GM23338 (cell line): ENCODE results near the gene ADGRD1. TPM values are rescaled to one million over a fixed set of nuclear protein-coding genes. Genes with fewer than 3 reads are reported as not detected.

Experiments
- ATAC-seq: fragments of 200-7000 bp; cut with Tn5 transposase; 3 replicates; pipeline ENCODE4 v1.9.1; 2020
- DNase-seq: peaks from one replicate; pipeline ENCODE4 v3.0.0-alpha.2; 2015; ENCODE audit warnings: low spot score
- H2AFZ ChIP-seq: fragments of 200-600 bp; sonication (generic); 2 replicates; pipeline ENCODE4 v1.8.0; 2016; ENCODE audit warnings: antibody characterized with exemption, mild to moderate bottlenecking, moderate library complexity
- H3F3A ChIP-seq: fragments of 200-600 bp; sonication (generic); replicated peaks from 2 replicates; pipeline ENCODE4 v1.8.0; 2017; ENCODE audit warnings: antibody characterized with exemption, mixed run types, low read depth
- H3K27ac ChIP-seq: fragments of 200-600 bp; sonication (generic); 2 replicates; pipeline ENCODE4 v1.6.1; 2016; ENCODE audit warnings: low read depth
- H3K27me3 ChIP-seq: fragments of 200-600 bp; sonication (generic); 2 replicates; pipeline ENCODE4 v1.8.0; 2016; ENCODE audit warnings: mild to moderate bottlenecking, mixed run types, moderate library complexity; ENCODE audit not compliant: insufficient read depth
- H3K36me3 ChIP-seq: fragments of 200-600 bp; sonication (generic); 2 replicates; pipeline ENCODE4 v1.8.0; 2016; ENCODE audit warnings: mild to moderate bottlenecking; ENCODE audit not compliant: insufficient read depth
- H3K4me1 ChIP-seq: fragments of 200-600 bp; sonication (generic); 2 replicates; pipeline ENCODE4 v1.8.0; 2016; ENCODE audit warnings: mild to moderate bottlenecking, moderate library complexity; ENCODE audit not compliant: insufficient read depth
- H3K4me2 ChIP-seq: fragments of 200-600 bp; sonication (generic); 2 replicates; pipeline ENCODE4 v1.7.1; 2017; ENCODE audit warnings: mixed run types
- H3K4me3 ChIP-seq: fragments of 200-600 bp; sonication (generic); 2 replicates; pipeline ENCODE4 v1.6.1; 2016; ENCODE audit warnings: mixed run types
- H3K79me2 ChIP-seq: fragments of 200-600 bp; sonication (generic); replicated peaks from 2 replicates; pipeline ENCODE4 v1.8.0; 2017; ENCODE audit warnings: mild to moderate bottlenecking; ENCODE audit not compliant: insufficient read depth
- H3K9me2 ChIP-seq: fragments of 200-600 bp; sonication (generic); 2 replicates; pipeline ENCODE4 v1.8.0; 2017; ENCODE audit not compliant: insufficient read depth
- H4K20me1 ChIP-seq: fragments of 200-600 bp; sonication (generic); replicated peaks from 2 replicates; pipeline ENCODE4 v1.8.0; 2017; ENCODE audit warnings: mild to moderate bottlenecking; ENCODE audit not compliant: insufficient read depth
- H3K27ac Mint-ChIP-seq: 2 replicates; pipeline ENCODE4 v1.8.0; 2020; ENCODE audit warnings: inconsistent platforms, mild to moderate bottlenecking, moderate library complexity, mixed read lengths
- H3K27me3 Mint-ChIP-seq: 3 replicates; pipeline ENCODE4 v1.8.0; 2022; ENCODE audit warnings: low read depth, mild to moderate bottlenecking, moderate library complexity, mixed read lengths, inconsistent platforms; ENCODE audit not compliant: insufficient read depth, poor library complexity
- H3K36me3 Mint-ChIP-seq: 3 replicates; pipeline ENCODE4 v1.8.0; 2021; ENCODE audit warnings: low read depth, mild to moderate bottlenecking, inconsistent platforms, moderate library complexity, mixed read lengths
- H3K4me1 Mint-ChIP-seq: 3 replicates; pipeline ENCODE4 v1.8.0; 2020; ENCODE audit warnings: mild to moderate bottlenecking, inconsistent platforms, mixed read lengths
- H3K4me3 Mint-ChIP-seq: 3 replicates; pipeline ENCODE4 v1.8.0; 2021; ENCODE audit warnings: moderate library complexity, mild to moderate bottlenecking, inconsistent platforms, mixed read lengths
- H3K9me3 Mint-ChIP-seq: 3 replicates; pipeline ENCODE4 v1.8.0; 2020; ENCODE audit warnings: moderate library complexity, mild to moderate bottlenecking, inconsistent platforms, mixed read lengths
- CREB1 ChIP-seq: fragments of 250-450 bp; sonication (Bioruptor Pico); IDR thresholded peaks from 2 replicates; pipeline ENCODE4 v1.5.0; 2020; ENCODE audit warnings: low read depth, mild to moderate bottlenecking, moderate library complexity
- EZH2 ChIP-seq: fragments of 200-600 bp; sonication (generic); IDR thresholded peaks from one replicate; pipeline ENCODE4 v1.8.0; 2017; ENCODE audit warnings: antibody characterized with exemption, mild to moderate bottlenecking, low read depth; ENCODE audit not compliant: unreplicated experiment
- EZH2phosphoT487 ChIP-seq: fragments of 200-600 bp; sonication (generic); IDR thresholded peaks from one replicate; pipeline ENCODE4 v1.8.1; 2018; ENCODE audit warnings: antibody characterized with exemption; ENCODE audit not compliant: unreplicated experiment
- JUNB ChIP-seq: IDR thresholded peaks from one replicate; pipeline ENCODE4 v1.6.1; 2016; ENCODE audit warnings: antibody characterized with exemption; ENCODE audit not compliant: unreplicated experiment
- POLR2AphosphoS5 ChIP-seq: IDR thresholded peaks from 2 replicates; pipeline ENCODE4 v1.6.1; 2016; ENCODE audit warnings: antibody characterized with exemption, low read depth
- STAT1 ChIP-seq: IDR thresholded peaks from one replicate; pipeline ENCODE4 v1.6.1; 2016; ENCODE audit warnings: antibody characterized with exemption; ENCODE audit not compliant: unreplicated experiment
- ZNF114 ChIP-seq: fragments of 250-450 bp; sonication (Bioruptor Pico); IDR thresholded peaks from 2 replicates; pipeline ENCODE4 v1.5.0; 2020; ENCODE audit warnings: mild to moderate bottlenecking, moderate library complexity
- polyA plus RNA-seq: library from polyadenylated mRNA; unstranded; fragments of >200 nt; fragmentation: Nextera tagmentation; extraction: Ambion mirVana; gene quantifications from 2 replicates; pipeline ENCODE4 v1.2.1, GENCODE V29; 2016
- total RNA-seq: library from RNA; depleted of rRNA; stranded (reverse); fragments of >200 nt; shearing (Covaris generic); gene quantifications from 2 replicates; pipeline ENCODE4 v1.2.3, GENCODE V29; 2014
- TF ChIP-seq, protein P1 (sequence below), 2 experiments: fragments of 200-600 bp in 1 of 2; sonication (generic) in 1 of 2; conservative IDR thresholded peaks; 2 replicates each; pipeline versions ENCODE4 v1.5.1 to v1.6.1; 2016 to 2017; ENCODE audit warnings: antibody characterized with exemption in 2 of 2, low read depth in 2 of 2, mild to moderate bottlenecking in 2 of 2, moderate library complexity in 1 of 2
- TF ChIP-seq, protein P2 (sequence below): IDR thresholded peaks from one replicate; pipeline ENCODE4 v1.6.1; 2018; ENCODE audit warnings: antibody characterized with exemption; ENCODE audit not compliant: unreplicated experiment
- TF ChIP-seq, protein P3 (sequence below): fragments of 250-450 bp; sonication (Bioruptor Pico); IDR thresholded peaks from 2 replicates; pipeline ENCODE4 v1.5.0; 2020; ENCODE audit warnings: mild to moderate bottlenecking, moderate library complexity

ADGRD1 gene
- total and polyA plus RNA-seq, 2 experiments from 2014 or later: 1.4 TPM; not detected in 1

DNA sequence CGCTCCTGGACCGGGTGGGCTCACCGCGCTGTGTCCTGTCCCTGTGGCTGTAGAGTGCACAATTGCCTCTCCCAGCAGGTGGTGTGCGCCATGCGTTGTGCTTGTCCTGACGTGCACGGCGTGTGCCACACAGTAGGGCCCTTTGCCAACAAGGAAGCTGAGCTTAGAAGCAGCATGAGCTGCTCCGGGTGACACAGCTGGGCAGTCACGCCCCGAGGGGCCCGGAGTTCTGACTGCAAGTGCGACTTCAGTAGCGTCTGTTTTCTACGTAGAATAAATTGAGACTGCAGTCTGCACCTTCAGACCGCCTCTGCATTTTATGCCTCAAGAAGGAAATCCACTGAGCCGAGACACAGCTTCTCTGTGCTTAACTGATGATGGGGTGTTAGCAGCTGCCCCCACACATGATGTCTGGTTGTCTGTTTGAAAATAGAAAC lies 81.6 kb downstream of the ADGRD1 start (continued):
- TF ChIP-seq, protein P1, sequence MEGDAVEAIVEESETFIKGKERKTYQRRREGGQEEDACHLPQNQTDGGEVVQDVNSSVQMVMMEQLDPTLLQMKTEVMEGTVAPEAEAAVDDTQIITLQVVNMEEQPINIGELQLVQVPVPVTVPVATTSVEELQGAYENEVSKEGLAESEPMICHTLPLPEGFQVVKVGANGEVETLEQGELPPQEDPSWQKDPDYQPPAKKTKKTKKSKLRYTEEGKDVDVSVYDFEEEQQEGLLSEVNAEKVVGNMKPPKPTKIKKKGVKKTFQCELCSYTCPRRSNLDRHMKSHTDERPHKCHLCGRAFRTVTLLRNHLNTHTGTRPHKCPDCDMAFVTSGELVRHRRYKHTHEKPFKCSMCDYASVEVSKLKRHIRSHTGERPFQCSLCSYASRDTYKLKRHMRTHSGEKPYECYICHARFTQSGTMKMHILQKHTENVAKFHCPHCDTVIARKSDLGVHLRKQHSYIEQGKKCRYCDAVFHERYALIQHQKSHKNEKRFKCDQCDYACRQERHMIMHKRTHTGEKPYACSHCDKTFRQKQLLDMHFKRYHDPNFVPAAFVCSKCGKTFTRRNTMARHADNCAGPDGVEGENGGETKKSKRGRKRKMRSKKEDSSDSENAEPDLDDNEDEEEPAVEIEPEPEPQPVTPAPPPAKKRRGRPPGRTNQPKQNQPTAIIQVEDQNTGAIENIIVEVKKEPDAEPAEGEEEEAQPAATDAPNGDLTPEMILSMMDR (conservative IDR thresholded peaks at IDR 0.05; ENCODE audit: low read depth in 2 of 2): no peak
- TF ChIP-seq EZH2: no peak
- no peak for TF ChIP-seq POLR2AphosphoS5
- TF ChIP-seq STAT1: no peak
- no peak for TF ChIP-seq JUNB
- no peak for TF ChIP-seq EZH2phosphoT487
- TF ChIP-seq CREB1 (CRISPR knock-in tag): no peak
- TF ChIP-seq, protein P2, sequence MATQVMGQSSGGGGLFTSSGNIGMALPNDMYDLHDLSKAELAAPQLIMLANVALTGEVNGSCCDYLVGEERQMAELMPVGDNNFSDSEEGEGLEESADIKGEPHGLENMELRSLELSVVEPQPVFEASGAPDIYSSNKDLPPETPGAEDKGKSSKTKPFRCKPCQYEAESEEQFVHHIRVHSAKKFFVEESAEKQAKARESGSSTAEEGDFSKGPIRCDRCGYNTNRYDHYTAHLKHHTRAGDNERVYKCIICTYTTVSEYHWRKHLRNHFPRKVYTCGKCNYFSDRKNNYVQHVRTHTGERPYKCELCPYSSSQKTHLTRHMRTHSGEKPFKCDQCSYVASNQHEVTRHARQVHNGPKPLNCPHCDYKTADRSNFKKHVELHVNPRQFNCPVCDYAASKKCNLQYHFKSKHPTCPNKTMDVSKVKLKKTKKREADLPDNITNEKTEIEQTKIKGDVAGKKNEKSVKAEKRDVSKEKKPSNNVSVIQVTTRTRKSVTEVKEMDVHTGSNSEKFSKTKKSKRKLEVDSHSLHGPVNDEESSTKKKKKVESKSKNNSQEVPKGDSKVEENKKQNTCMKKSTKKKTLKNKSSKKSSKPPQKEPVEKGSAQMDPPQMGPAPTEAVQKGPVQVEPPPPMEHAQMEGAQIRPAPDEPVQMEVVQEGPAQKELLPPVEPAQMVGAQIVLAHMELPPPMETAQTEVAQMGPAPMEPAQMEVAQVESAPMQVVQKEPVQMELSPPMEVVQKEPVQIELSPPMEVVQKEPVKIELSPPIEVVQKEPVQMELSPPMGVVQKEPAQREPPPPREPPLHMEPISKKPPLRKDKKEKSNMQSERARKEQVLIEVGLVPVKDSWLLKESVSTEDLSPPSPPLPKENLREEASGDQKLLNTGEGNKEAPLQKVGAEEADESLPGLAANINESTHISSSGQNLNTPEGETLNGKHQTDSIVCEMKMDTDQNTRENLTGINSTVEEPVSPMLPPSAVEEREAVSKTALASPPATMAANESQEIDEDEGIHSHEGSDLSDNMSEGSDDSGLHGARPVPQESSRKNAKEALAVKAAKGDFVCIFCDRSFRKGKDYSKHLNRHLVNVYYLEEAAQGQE: no peak

DNA sequence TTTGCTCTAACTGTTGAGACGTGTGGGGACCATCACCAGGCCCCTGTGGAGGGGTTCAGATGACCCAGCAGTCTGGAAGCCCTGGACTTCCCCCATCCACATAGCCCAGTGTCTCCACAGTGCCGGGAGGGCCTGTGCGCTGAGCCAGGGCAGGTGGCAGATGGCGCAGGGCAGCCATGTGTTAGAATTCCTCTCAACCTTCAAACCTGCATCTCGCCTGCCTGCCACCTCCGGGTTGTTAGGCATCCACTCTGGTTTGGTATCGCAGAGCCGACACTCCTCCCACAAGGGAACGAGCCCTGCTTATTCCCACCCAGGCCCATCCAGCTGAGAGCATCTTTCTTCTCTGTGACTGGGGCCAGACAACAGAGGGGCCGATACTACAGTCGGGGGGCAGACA lies 84.5 kb downstream of the ADGRD1 start:
- H3K27me3 Mint-ChIP-seq: peaks cover 7% of the 10 kb centered on the region
- no peak overlapping the region for H3K27ac ChIP-seq
- no peaks in the 10 kb centered on the region for H3F3A ChIP-seq
- H3K9me2 ChIP-seq: no peaks in the 10 kb centered on the region
- no peak overlapping the region for H3K27ac Mint-ChIP-seq
- no peak overlapping the region for H3K4me3 Mint-ChIP-seq
- no peaks in the 10 kb centered on the region for H4K20me1 ChIP-seq
- DNase-seq (no peak), ATAC-seq (no peak)
- H3K79me2 ChIP-seq: no peaks in the 10 kb centered on the region
- H3K4me2 ChIP-seq: no peak overlapping the region
- H3K27me3 ChIP-seq: no peaks in the 10 kb centered on the region
- no peaks in the 10 kb centered on the region for H3K4me1 ChIP-seq
- H2AFZ ChIP-seq: no peak overlapping the region
- H3K9me3 Mint-ChIP-seq: peaks cover 21% of the 10 kb centered on the region
- no peaks in the 10 kb centered on the region; the same call in 2 of the 3 replicates for H3K4me1 Mint-ChIP-seq
- H3K36me3 ChIP-seq: no peaks in the 10 kb centered on the region
- H3K36me3 Mint-ChIP-seq: peaks cover 13% of the 10 kb centered on the region
- no peak overlapping the region for H3K4me3 ChIP-seq
- TF ChIP-seq, protein P3, sequence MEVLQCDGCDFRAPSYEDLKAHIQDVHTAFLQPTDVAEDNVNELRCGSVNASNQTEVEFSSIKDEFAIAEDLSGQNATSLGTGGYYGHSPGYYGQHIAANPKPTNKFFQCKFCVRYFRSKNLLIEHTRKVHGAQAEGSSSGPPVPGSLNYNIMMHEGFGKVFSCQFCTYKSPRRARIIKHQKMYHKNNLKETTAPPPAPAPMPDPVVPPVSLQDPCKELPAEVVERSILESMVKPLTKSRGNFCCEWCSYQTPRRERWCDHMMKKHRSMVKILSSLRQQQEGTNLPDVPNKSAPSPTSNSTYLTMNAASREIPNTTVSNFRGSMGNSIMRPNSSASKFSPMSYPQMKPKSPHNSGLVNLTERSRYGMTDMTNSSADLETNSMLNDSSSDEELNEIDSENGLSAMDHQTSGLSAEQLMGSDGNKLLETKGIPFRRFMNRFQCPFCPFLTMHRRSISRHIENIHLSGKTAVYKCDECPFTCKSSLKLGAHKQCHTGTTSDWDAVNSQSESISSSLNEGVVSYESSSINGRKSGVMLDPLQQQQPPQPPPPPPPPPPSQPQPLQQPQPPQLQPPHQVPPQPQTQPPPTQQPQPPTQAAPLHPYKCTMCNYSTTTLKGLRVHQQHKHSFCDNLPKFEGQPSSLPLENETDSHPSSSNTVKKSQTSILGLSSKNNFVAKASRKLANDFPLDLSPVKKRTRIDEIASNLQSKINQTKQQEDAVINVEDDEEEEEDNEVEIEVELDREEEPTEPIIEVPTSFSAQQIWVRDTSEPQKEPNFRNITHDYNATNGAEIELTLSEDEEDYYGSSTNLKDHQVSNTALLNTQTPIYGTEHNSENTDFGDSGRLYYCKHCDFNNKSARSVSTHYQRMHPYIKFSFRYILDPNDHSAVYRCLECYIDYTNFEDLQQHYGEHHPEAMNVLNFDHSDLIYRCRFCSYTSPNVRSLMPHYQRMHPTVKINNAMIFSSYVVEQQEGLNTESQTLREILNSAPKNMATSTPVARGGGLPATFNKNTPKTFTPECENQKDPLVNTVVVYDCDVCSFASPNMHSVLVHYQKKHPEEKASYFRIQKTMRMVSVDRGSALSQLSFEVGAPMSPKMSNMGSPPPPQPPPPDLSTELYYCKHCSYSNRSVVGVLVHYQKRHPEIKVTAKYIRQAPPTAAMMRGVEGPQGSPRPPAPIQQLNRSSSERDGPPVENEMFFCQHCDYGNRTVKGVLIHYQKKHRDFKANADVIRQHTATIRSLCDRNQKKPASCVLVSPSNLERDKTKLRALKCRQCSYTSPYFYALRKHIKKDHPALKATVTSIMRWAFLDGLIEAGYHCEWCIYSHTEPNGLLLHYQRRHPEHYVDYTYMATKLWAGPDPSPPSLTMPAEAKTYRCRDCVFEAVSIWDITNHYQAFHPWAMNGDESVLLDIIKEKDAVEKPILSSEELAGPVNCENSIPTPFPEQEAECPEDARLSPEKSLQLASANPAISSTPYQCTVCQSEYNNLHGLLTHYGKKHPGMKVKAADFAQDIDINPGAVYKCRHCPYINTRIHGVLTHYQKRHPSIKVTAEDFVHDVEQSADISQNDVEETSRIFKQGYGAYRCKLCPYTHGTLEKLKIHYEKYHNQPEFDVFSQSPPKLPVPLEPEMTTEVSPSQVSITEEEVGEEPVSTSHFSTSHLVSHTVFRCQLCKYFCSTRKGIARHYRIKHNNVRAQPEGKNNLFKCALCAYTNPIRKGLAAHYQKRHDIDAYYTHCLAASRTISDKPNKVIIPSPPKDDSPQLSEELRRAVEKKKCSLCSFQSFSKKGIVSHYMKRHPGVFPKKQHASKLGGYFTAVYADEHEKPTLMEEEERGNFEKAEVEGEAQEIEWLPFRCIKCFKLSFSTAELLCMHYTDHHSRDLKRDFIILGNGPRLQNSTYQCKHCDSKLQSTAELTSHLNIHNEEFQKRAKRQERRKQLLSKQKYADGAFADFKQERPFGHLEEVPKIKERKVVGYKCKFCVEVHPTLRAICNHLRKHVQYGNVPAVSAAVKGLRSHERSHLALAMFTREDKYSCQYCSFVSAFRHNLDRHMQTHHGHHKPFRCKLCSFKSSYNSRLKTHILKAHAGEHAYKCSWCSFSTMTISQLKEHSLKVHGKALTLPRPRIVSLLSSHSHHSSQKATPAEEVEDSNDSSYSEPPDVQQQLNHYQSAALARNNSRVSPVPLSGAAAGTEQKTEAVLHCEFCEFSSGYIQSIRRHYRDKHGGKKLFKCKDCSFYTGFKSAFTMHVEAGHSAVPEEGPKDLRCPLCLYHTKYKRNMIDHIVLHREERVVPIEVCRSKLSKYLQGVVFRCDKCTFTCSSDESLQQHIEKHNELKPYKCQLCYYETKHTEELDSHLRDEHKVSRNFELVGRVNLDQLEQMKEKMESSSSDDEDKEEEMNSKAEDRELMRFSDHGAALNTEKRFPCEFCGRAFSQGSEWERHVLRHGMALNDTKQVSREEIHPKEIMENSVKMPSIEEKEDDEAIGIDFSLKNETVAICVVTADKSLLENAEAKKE (CRISPR knock-in tag): no peak
- no peak for TF ChIP-seq EZH2
- TF ChIP-seq ZNF114: no peak
- TF ChIP-seq POLR2AphosphoS5: no peak
- TF ChIP-seq, protein P2: no peak
- no peak for TF ChIP-seq JUNB
- no peak for TF ChIP-seq STAT1
